Type B pancreatic cell (in vitro differentiated cells): ENCODE data around the gene STK32B. TPM values are rescaled to one million over a fixed set of nuclear protein-coding genes. Genes with fewer than 3 reads are reported as not detected.

ENCODE experiments used
- DNase-seq: peaks from one replicate; pipeline ENCODE4 v3.0.0; 2021; ENCODE audit warnings: mixed read lengths; ENCODE audit not compliant: unreplicated experiment; ENCODE audit errors: extremely low spot score
- H3K27ac Mint-ChIP-seq: 2 replicates; pipeline ENCODE4 v1.8.0; 2021; ENCODE audit warnings: mild to moderate bottlenecking, mixed read lengths
- H3K27me3 Mint-ChIP-seq: 2 replicates; pipeline ENCODE4 v1.8.0; 2021; ENCODE audit warnings: mixed read lengths
- H3K36me3 Mint-ChIP-seq: 2 replicates; pipeline ENCODE4 v1.8.0; 2021; ENCODE audit warnings: mixed read lengths
- H3K4me1 Mint-ChIP-seq: one replicate; pipeline ENCODE4 v1.8.0; 2021; ENCODE audit warnings: mixed read lengths; ENCODE audit not compliant: unreplicated experiment
- H3K4me3 Mint-ChIP-seq: 2 replicates; pipeline ENCODE4 v1.8.0; 2021; ENCODE audit warnings: mild to moderate bottlenecking, mixed read lengths
- H3K9me3 Mint-ChIP-seq: 2 replicates; pipeline ENCODE4 v1.8.0; 2021; ENCODE audit warnings: mixed read lengths
- total RNA-seq: library from RNA; stranded (reverse); gene quantifications from 2 replicates; pipeline ENCODE4 v1.2.1, GENCODE V29; 2021; ENCODE audit warnings: low replicate concordance
- TF ChIP-seq, protein P1 (sequence below): fragments of 200-600 bp; sonication (generic); conservative IDR thresholded peaks from 2 replicates; pipeline ENCODE4 v1.5.0; 2021; ENCODE audit warnings: antibody characterized with exemption, mild to moderate bottlenecking

Gene STK32B
- total RNA-seq, 1 donor from 2014 or later = 3.0 TPM

GRCh38 chr4:5473125-5473524 is 421.8 kb downstream of the STK32B start:
- Mint-ChIP-seq H3K27ac (no peak overlapping the region), H3K4me3 (no peak overlapping the region), H3K27me3 (peaks cover 3% of the 10 kb centered on the region), H3K4me1 (no peaks in the 10 kb centered on the region), H3K9me3 (no peaks in the 10 kb centered on the region), H3K36me3 (no peaks in the 10 kb centered on the region)
- no peak for DNase-seq
- TF ChIP-seq, protein P1, sequence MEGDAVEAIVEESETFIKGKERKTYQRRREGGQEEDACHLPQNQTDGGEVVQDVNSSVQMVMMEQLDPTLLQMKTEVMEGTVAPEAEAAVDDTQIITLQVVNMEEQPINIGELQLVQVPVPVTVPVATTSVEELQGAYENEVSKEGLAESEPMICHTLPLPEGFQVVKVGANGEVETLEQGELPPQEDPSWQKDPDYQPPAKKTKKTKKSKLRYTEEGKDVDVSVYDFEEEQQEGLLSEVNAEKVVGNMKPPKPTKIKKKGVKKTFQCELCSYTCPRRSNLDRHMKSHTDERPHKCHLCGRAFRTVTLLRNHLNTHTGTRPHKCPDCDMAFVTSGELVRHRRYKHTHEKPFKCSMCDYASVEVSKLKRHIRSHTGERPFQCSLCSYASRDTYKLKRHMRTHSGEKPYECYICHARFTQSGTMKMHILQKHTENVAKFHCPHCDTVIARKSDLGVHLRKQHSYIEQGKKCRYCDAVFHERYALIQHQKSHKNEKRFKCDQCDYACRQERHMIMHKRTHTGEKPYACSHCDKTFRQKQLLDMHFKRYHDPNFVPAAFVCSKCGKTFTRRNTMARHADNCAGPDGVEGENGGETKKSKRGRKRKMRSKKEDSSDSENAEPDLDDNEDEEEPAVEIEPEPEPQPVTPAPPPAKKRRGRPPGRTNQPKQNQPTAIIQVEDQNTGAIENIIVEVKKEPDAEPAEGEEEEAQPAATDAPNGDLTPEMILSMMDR = no peak

GRCh38 chr4:5474756-5475155 is 423.5 kb downstream of the STK32B start:
- H3K27ac Mint-ChIP-seq = no peak overlapping the region

DNA sequence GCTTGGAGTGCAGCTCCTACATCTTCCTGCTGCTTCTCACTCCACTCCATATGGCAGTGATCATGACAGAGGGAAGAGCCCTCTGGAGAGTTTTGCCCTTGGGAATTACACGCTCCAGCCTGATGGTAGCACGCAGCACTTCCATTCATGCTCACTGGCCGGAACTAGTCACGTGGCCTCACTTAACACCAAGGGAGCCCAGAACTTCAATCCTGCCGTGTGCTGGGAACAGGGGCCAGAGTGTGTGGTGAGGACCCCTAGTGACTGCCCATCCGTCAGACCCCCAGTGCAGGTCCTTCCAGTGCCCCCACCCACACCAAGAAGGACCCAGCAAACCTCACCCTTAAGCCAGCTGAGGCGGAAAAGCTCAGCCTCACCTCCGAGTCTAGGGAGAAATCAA is 426.3 kb downstream of the STK32B start:
- no peak for DNase-seq
- Mint-ChIP-seq H3K4me3 (no peak overlapping the region), H3K9me3 (no peaks in the 10 kb centered on the region), H3K27me3 (peaks cover 3% of the 10 kb centered on the region), H3K36me3 (no peaks in the 10 kb centered on the region), H3K4me1 (no peaks in the 10 kb centered on the region), H3K27ac (no peak overlapping the region)
- TF ChIP-seq, protein P1 = no peak

More at GRCh38 chr4:5474756-5475155, 423.5 kb downstream of the STK32B start:
- Mint-ChIP-seq H3K4me1 (no peaks in the 10 kb centered on the region), H3K4me3 (no peak overlapping the region), H3K27me3 (peaks cover 3% of the 10 kb centered on the region), H3K36me3 (no peaks in the 10 kb centered on the region), H3K9me3 (no peaks in the 10 kb centered on the region)
- TF ChIP-seq, protein P1 = no peak
- no peak for DNase-seq

DNA sequence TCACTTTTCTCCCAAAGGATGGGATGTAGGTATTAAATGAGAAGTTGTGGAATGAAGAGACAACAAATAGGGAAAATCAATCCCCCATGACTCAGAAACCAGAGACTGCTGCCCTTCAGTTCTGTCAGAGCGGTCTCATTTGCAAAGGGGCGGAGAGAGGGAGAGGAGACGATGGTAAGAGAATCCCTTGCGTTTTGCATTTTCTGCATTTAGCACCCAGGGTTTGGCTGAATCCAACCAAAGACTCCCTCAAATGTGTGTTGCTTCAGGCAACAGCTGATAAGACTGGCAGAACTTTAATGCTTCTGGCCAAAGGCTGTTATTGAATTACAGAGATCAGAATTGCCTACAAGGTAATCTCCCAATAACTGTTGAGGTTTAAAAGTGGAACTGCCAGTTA is 426.9 kb downstream of the STK32B start:
- H3K9me3 Mint-ChIP-seq = no peaks in the 10 kb centered on the region
- no peak overlapping the region for H3K4me3 Mint-ChIP-seq
- DNase-seq = no peak
- no peaks in the 10 kb centered on the region for H3K36me3 Mint-ChIP-seq
- H3K27ac Mint-ChIP-seq = no peak overlapping the region
- TF ChIP-seq, protein P1 = no peak
- no peaks in the 10 kb centered on the region for H3K4me1 Mint-ChIP-seq
- peaks cover 3% of the 10 kb centered on the region for H3K27me3 Mint-ChIP-seq

GRCh38 chr4:5478697-5479096 is 427.4 kb downstream of the STK32B start:
- no peak for DNase-seq
- H3K27ac Mint-ChIP-seq = no peak overlapping the region
- no peaks in the 10 kb centered on the region for H3K9me3 Mint-ChIP-seq
- TF ChIP-seq, protein P1 = no peak
- no peaks in the 10 kb centered on the region for H3K4me1 Mint-ChIP-seq
- no peaks in the 10 kb centered on the region for H3K36me3 Mint-ChIP-seq
- peaks cover 3% of the 10 kb centered on the region for H3K27me3 Mint-ChIP-seq
- H3K4me3 Mint-ChIP-seq = no peak overlapping the region

DNA sequence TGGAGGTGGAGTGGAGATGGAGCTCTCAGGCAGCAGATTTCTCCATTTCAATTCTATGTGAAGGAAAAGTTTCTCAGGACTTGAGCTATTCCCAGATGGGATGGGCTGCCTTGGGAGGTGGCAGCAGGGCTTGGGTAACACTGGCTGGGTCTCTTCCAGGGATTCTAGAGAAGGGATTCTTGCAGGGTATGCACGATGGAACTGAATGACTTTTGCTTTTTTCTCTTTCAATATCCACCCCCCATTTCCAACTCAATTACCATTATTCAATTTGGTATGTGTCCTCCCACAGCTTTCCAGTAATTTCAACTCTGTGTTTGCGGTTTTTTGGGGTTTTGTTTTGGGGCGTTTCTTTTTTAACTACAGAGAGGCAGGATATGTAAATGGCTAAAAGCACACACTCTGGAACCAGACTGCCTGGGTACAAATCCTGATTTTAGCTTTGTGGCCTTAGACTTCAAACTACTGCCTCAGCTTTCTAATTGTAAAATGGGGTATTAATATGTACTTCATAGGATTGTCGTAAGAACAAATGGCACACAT is 428.3 kb downstream of the STK32B start:
- TF ChIP-seq, protein P1 = no peak
- Mint-ChIP-seq H3K4me3 (no peak overlapping the region), H3K9me3 (no peaks in the 10 kb centered on the region), H3K27me3 (peaks cover 3% of the 10 kb centered on the region), H3K27ac (no peak overlapping the region), H3K4me1 (no peaks in the 10 kb centered on the region), H3K36me3 (no peaks in the 10 kb centered on the region)
- no peak for DNase-seq
